ENCODE data around the gene GPR173.

DNA sequence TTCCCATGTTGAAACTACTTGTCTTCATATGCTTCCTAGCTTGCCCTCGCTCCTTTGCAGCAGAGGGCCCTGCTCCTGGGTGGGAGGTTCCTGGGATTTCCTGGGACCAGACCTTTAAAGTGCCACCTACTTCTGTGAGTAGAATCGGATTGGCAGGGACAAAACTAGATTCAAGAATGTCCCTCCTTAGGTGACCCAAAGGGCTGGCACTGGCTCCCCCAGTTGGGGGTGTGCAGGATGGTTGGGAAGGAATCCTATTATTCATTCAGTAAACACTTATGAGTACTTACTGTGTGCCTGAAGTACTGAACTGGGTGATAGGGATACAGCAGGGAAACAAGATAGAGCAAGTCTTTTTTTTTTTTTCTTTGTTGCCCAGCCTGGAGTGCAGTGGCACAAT is 42.8 kb downstream of the GPR173 start:
- TF ChIP-seq TAF1 (IDR thresholded peaks at IDR 0.05; ENCODE audit: low read depth) (no peak), EGR1 (IDR thresholded peaks at IDR 0.05) (no peak), YY1 (IDR thresholded peaks at IDR 0.05; ENCODE audit: low read depth) (no peak), RAD21 (IDR thresholded peaks at IDR 0.05; ENCODE audit: low read depth) (no peak)
- TF ChIP-seq, protein P1, sequence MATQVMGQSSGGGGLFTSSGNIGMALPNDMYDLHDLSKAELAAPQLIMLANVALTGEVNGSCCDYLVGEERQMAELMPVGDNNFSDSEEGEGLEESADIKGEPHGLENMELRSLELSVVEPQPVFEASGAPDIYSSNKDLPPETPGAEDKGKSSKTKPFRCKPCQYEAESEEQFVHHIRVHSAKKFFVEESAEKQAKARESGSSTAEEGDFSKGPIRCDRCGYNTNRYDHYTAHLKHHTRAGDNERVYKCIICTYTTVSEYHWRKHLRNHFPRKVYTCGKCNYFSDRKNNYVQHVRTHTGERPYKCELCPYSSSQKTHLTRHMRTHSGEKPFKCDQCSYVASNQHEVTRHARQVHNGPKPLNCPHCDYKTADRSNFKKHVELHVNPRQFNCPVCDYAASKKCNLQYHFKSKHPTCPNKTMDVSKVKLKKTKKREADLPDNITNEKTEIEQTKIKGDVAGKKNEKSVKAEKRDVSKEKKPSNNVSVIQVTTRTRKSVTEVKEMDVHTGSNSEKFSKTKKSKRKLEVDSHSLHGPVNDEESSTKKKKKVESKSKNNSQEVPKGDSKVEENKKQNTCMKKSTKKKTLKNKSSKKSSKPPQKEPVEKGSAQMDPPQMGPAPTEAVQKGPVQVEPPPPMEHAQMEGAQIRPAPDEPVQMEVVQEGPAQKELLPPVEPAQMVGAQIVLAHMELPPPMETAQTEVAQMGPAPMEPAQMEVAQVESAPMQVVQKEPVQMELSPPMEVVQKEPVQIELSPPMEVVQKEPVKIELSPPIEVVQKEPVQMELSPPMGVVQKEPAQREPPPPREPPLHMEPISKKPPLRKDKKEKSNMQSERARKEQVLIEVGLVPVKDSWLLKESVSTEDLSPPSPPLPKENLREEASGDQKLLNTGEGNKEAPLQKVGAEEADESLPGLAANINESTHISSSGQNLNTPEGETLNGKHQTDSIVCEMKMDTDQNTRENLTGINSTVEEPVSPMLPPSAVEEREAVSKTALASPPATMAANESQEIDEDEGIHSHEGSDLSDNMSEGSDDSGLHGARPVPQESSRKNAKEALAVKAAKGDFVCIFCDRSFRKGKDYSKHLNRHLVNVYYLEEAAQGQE (IDR thresholded peaks at IDR 0.05; ENCODE audit: low read depth): no peak
